Endothelial cell of umbilical vein (primary cell): ENCODE results near the gene SRSF2. TPM values are rescaled to one million over a fixed set of nuclear protein-coding genes. Genes with fewer than 3 reads are reported as not detected.

Experiments used
- BruUV-seq: library from RNA; stranded (reverse); fragments of 400-500 nt; replicated peaks from 2 replicates; lab custom pipeline; 2021; lab: Mats Ljungman, UMichigan
- CTCF ChIA-PET: fragments of 300-600, 350-600 bp; sonication (Branson Sonifier 250); formaldehyde crosslinking; loops from one replicate; lab custom pipeline; 2021; ENCODE audit warnings: antibody characterized with exemption, inconsistent platforms; lab: Charles Lee
- POLR2A ChIA-PET: fragments of 300-600, 350-600 bp; sonication (Branson Sonifier 250); formaldehyde crosslinking; loops from one replicate; lab custom pipeline; 2021; ENCODE audit warnings: antibody characterized with exemption, inconsistent platforms; lab: Charles Lee
- DNase-seq: peaks from one replicate; pipeline ENCODE4 v3.0.0-alpha.2; 2011; ENCODE audit warnings: low read depth, low spot score
- FAIRE-seq: peaks from 2 replicates; lab custom pipeline; 2011; peaks lifted over from hg19 to GRCh38; lab: Jason Lieb, UNC
- H2AFZ ChIP-seq: 2 replicates; pipeline ENCODE4 v1.6.0; 2012; ENCODE audit warnings: low read depth, low read length, control low read depth, inconsistent platforms
- H3K27ac ChIP-seq: 2 replicates; pipeline ENCODE4 v1.5.1; 2011; ENCODE audit warnings: low read depth, mild to moderate bottlenecking, control low read depth, low read length, moderate library complexity; ENCODE audit not compliant: insufficient read depth
- H3K27me3 ChIP-seq, 2 experiments: 2 replicates each; pipeline versions ENCODE4 v1.6.0 to v1.6.1; 2011; ENCODE audit warnings: low read length in 2 of 2, mixed read lengths in 1 of 2; ENCODE audit not compliant: control insufficient read depth in 2 of 2, insufficient read depth in 2 of 2
- H3K36me3 ChIP-seq, 2 experiments: 2 replicates in 1 of 2; 3 replicates in 1 of 2; pipeline ENCODE4 v1.5.1; 2011; ENCODE audit warnings: low read length in 2 of 2, mild to moderate bottlenecking in 1 of 2, moderate library complexity in 1 of 2; ENCODE audit not compliant: control insufficient read depth in 2 of 2, insufficient read depth in 2 of 2; ENCODE audit errors: extremely low read depth in 1 of 2
- H3K4me1 ChIP-seq: 3 replicates; pipeline ENCODE4 v1.5.1; 2011; ENCODE audit warnings: mild to moderate bottlenecking, low read length; ENCODE audit not compliant: control insufficient read depth, insufficient read depth; ENCODE audit errors: extremely low read depth
- H3K4me2 ChIP-seq: 2 replicates; pipeline ENCODE4 v1.6.1; 2011; ENCODE audit warnings: low read length, control low read depth, mixed read lengths; ENCODE audit not compliant: insufficient read depth
- H3K4me3 ChIP-seq, 3 experiments: fragments of 200-600 bp in 1 of 3; sonication (generic), shearing (Covaris generic) in 1 of 3; replicated peaks in 1 of 3; 2 replicates each; pipeline ENCODE4 v1.5.1; 2011 to 2016; ENCODE audit warnings: control low read depth in 3 of 3, low read length in 3 of 3, mild to moderate bottlenecking in 2 of 3, inconsistent platforms in 1 of 3, low read depth in 1 of 3, moderate library complexity in 1 of 3; ENCODE audit not compliant: insufficient read depth in 1 of 3
- H3K79me2 ChIP-seq: 2 replicates; pipeline ENCODE4 v1.6.0; 2012; ENCODE audit warnings: low read length, inconsistent platforms; ENCODE audit not compliant: control insufficient read depth, insufficient read depth
- H3K9ac ChIP-seq: replicated peaks from 2 replicates; pipeline ENCODE3; 2011; ENCODE audit warnings: low read length, control low read depth; ENCODE audit not compliant: insufficient read depth; ENCODE audit errors: extremely low read depth
- H3K9me1 ChIP-seq: replicated peaks from 3 replicates; pipeline ENCODE4 v1.6.0; 2011; ENCODE audit warnings: mild to moderate bottlenecking, low read length; ENCODE audit not compliant: control insufficient read depth, insufficient read depth; ENCODE audit errors: extremely low read depth
- H3K9me3 ChIP-seq: replicated peaks from 2 replicates; pipeline ENCODE4 v1.5.1; 2012; ENCODE audit warnings: low read length, inconsistent platforms; ENCODE audit not compliant: control insufficient read depth, insufficient read depth
- H4K20me1 ChIP-seq: replicated peaks from 2 replicates; pipeline ENCODE3; 2011; ENCODE audit warnings: mild to moderate bottlenecking, low read length; ENCODE audit not compliant: control insufficient read depth, insufficient read depth; ENCODE audit errors: extremely low read depth
- CTCF ChIP-seq, 2 donors: IDR thresholded peaks; 1 replicate in 1 of 2; 2 replicates in 1 of 2; pipeline ENCODE4 v1.5.1; 2011; ENCODE audit warnings: low read length in 2 of 2, mild to moderate bottlenecking in 2 of 2, moderate library complexity in 2 of 2, control low read depth in 1 of 2, inconsistent platforms in 1 of 2, low read depth in 1 of 2; ENCODE audit not compliant: insufficient read depth in 1 of 2; ENCODE audit errors: extremely low read depth in 1 of 2
- EZH2 ChIP-seq: IDR thresholded peaks from 2 replicates; pipeline ENCODE4 v1.6.1; 2012; ENCODE audit warnings: borderline replicate concordance, low read depth, mild to moderate bottlenecking, moderate library complexity, low read length, inconsistent platforms; ENCODE audit not compliant: severe bottlenecking
- FOS ChIP-seq: IDR thresholded peaks from 2 replicates; pipeline ENCODE4 v1.6.1; 2011; ENCODE audit warnings: mild to moderate bottlenecking, low read length, moderate library complexity, borderline replicate concordance; ENCODE audit not compliant: insufficient read depth
- GATA2 ChIP-seq: IDR thresholded peaks from 2 replicates; pipeline ENCODE4 v1.7.0; 2011; ENCODE audit warnings: low read depth, mild to moderate bottlenecking, moderate library complexity, mixed read lengths, low read length; ENCODE audit not compliant: insufficient read length, insufficient read depth
- JUN ChIP-seq: IDR thresholded peaks from 2 replicates; pipeline ENCODE4 v1.6.1; 2011; ENCODE audit warnings: borderline replicate concordance, low read depth; ENCODE audit not compliant: insufficient read length, insufficient read depth
- MAX ChIP-seq: IDR thresholded peaks from 2 replicates; pipeline ENCODE4 v1.6.1; 2011; ENCODE audit not compliant: insufficient read depth, insufficient read length
- MYC ChIP-seq: IDR thresholded peaks from one replicate; pipeline ENCODE4 v1.6.1; 2011; ENCODE audit warnings: mild to moderate bottlenecking, low read depth, low read length
- POLR2A ChIP-seq: IDR thresholded peaks from 2 replicates; pipeline ENCODE4 v1.6.1; 2012; ENCODE audit warnings: low read depth, mild to moderate bottlenecking, control low read depth, low read length
- POLR2AphosphoS5 ChIP-seq: IDR thresholded peaks from 2 replicates; pipeline ENCODE4 v1.6.1; 2012; ENCODE audit warnings: low read depth, mild to moderate bottlenecking, control low read depth, low read length, moderate library complexity; ENCODE audit not compliant: insufficient read depth
- dilution Hi-C: fragments of 300-500 bp; cut with MboI; formaldehyde crosslinking; loops from one replicate; pipeline ENCODE4 v1.15.0; 2019; ENCODE audit warnings: low sequenced_read_pairs; ENCODE audit not compliant: extremely low pct_ligation_motif_present
- intact Hi-C: fragments of 100-400 bp; cut with micrococcal nuclease; formaldehyde crosslinking; loops from one replicate; pipeline ENCODE4 v1.10.0; 2022
- polyA plus RNA-seq, 4 experiments: library from polyadenylated mRNA; depleted of rRNA in 3 of 4; stranded (reverse) in 3 of 4; unstranded in 1 of 4; fragments of >200 nt; gene quantifications; 2 replicates each; pipeline versions ENCODE4 v1.2.1 to v1.2.3, GENCODE V29; 2011 to 2012; ENCODE audit warnings: missing spikeins in 1 of 4
- total RNA-seq: library from RNA; stranded (reverse); gene quantifications from 2 replicates; pipeline ENCODE4 v1.2.3, GENCODE V29; 2021

SRSF2 gene
- total and polyA plus RNA-seq, 2 donors (not counting 3 experiments of a cell fraction or from before 2014, with no cell fraction given): 283 to 307 TPM

- Histone ChIP-seq H3K4me3 (no peak overlapping the region), H3K79me2 (peaks cover 21% of the 10 kb centered on the region), H3K9ac (no peak overlapping the region), H3K9me1 (no peaks in the 10 kb centered on the region), H3K4me1 (peaks cover 5% of the 10 kb centered on the region), H3K4me2 (no peak overlapping the region), H3K36me3 (peaks cover 27 to 42% of the 10 kb centered on the region in 2 experiments), H2AFZ (no peak overlapping the region), H4K20me1 (no peaks in the 10 kb centered on the region), H3K27me3 (no peaks in the 10 kb centered on the region), H3K27ac (no peak overlapping the region), H3K9me3 (no peaks in the 10 kb centered on the region)
- BruUV-seq: no TSS peak
- intact Hi-C loops: loop anchor here (10.0 kb wide), 1 partner anchor 194 kb away; no protein-coding TSS in a partner anchor
- ChIA-PET CTCF (interaction anchor here (1.1 to 4.7 kb wide), 2 partner anchors 11 to 37 kb away, joined by 3 to 30 read pairs; no protein-coding TSS in a partner anchor), POLR2A (no interaction called here)
- no peak for TF ChIP-seq MAX
- no peak for TF ChIP-seq FOS
- no peak for TF ChIP-seq EZH2
- TF ChIP-seq MYC: no peak
- no peak for TF ChIP-seq CTCF (IDR thresholded peaks at IDR 0.05; ENCODE audit: extremely low read depth in 1 of 2, insufficient read depth in 1 of 2, low read depth in 1 of 2, low read length in 2 of 2)
- no peak for TF ChIP-seq JUN
- TF ChIP-seq GATA2: no peak
- no peak for TF ChIP-seq POLR2AphosphoS5
- no peak for TF ChIP-seq POLR2A
- FAIRE-seq (no peak), DNase-seq (no peak)
- dilution Hi-C loops: no loop called here
Observed at GRCh38 chr17:76718516-76718915, 18.6 kb downstream of the SRSF2 start.
